ENCODE measurements around the gene CA5A. TPM values are rescaled to one million over a fixed set of nuclear protein-coding genes. Genes with fewer than 3 reads are reported as not detected.

The CA5A gene
- total RNA-seq, 3 donors from 2014 or later, result not detected

- DNase-seq (ENCODE audit: low spot score in 2 of 2), result no peak
- intact Hi-C loops (cut with DNase I; ENCODE audit: low total_unique reads), result no loop called here
These were observed 43.0 kb upstream of the CA5A start for GRCh38 chr16:87979352-87979751.

GRCh38 chr16:87978127-87978526 is 41.8 kb upstream of the CA5A start:
- Histone ChIP-seq H3K9me3 (no peaks in the 10 kb centered on the region), H3K4me1 (no peaks in the 10 kb centered on the region), H3K27me3 (no peaks in the 10 kb centered on the region), H3K36me3 (no peaks in the 10 kb centered on the region), H3K27ac (no peak overlapping the region), H3K4me3 (no peak overlapping the region)
- DNase-seq (ENCODE audit: low spot score in 2 of 2), result no peak
- no peak for TF ChIP-seq POLR2A (IDR thresholded peaks at IDR 0.05)
- no peak for TF ChIP-seq CTCF (IDR thresholded peaks at IDR 0.05)
- no peak for TF ChIP-seq POLR2AphosphoS5 (IDR thresholded peaks at IDR 0.05)
- intact Hi-C loops (cut with DNase I; ENCODE audit: low total_unique reads), result no loop called here

More at GRCh38 chr16:87979352-87979751, 43.0 kb upstream of the CA5A start:
- Histone ChIP-seq H3K4me1 (no peaks in the 10 kb centered on the region), H3K27ac (no peak overlapping the region), H3K4me3 (no peak overlapping the region), H3K36me3 (no peaks in the 10 kb centered on the region), H3K27me3 (no peaks in the 10 kb centered on the region), H3K9me3 (no peaks in the 10 kb centered on the region)
- TF ChIP-seq POLR2A (IDR thresholded peaks at IDR 0.05), result no peak
- TF ChIP-seq POLR2AphosphoS5 (IDR thresholded peaks at IDR 0.05), result no peak
- no peak for TF ChIP-seq CTCF (IDR thresholded peaks at IDR 0.05)

GRCh38 chr16:87976665-87977064 is 40.3 kb upstream of the CA5A start:
- TF ChIP-seq CTCF (IDR thresholded peaks at IDR 0.05) (no peak), POLR2A (IDR thresholded peaks at IDR 0.05) (no peak), POLR2AphosphoS5 (IDR thresholded peaks at IDR 0.05) (no peak)
- Histone ChIP-seq H3K27me3 (no peaks in the 10 kb centered on the region), H3K4me3 (no peak overlapping the region), H3K4me1 (no peaks in the 10 kb centered on the region), H3K36me3 (no peaks in the 10 kb centered on the region), H3K9me3 (peaks cover 10 to 14% of the 10 kb centered on the region in 2 donors), H3K27ac (no peak overlapping the region)
- DNase-seq (ENCODE audit: low spot score in 2 of 2), result no peak
- intact Hi-C loops (cut with DNase I; ENCODE audit: low total_unique reads), result no loop called here

- TF ChIP-seq POLR2A (IDR thresholded peaks at IDR 0.05) (no peak), CTCF (IDR thresholded peaks at IDR 0.05) (no peak), POLR2AphosphoS5 (IDR thresholded peaks at IDR 0.05) (no peak)
- no peaks in the 10 kb centered on the region for H3K27me3 ChIP-seq
- no peaks in the 10 kb centered on the region for H3K36me3 ChIP-seq
- no peaks in the 10 kb centered on the region for H3K4me1 ChIP-seq
- peaks cover 13 to 17% of the 10 kb centered on the region in 2 donors for H3K9me3 ChIP-seq
- no peak overlapping the region for H3K27ac ChIP-seq
- no peak overlapping the region for H3K4me3 ChIP-seq
- no peak for DNase-seq (ENCODE audit: low spot score in 2 of 2)
- intact Hi-C loops (cut with DNase I; ENCODE audit: low total_unique reads), result no loop called here
These were observed 37.8 kb upstream of the CA5A start for GRCh38 chr16:87974178-87974577.

GRCh38 chr16:87973717-87974116 is 37.4 kb upstream of the CA5A start:
- intact Hi-C loops (cut with DNase I; ENCODE audit: low total_unique reads), result no loop called here
- H3K4me1 ChIP-seq, result no peaks in the 10 kb centered on the region
- no peak for TF ChIP-seq CTCF (IDR thresholded peaks at IDR 0.05)
- no peak for TF ChIP-seq POLR2A (IDR thresholded peaks at IDR 0.05)
- no peak for TF ChIP-seq POLR2AphosphoS5 (IDR thresholded peaks at IDR 0.05)
- peaks cover 13 to 17% of the 10 kb centered on the region in 2 donors for H3K9me3 ChIP-seq
- no peaks in the 10 kb centered on the region for H3K36me3 ChIP-seq
- no peak for DNase-seq (ENCODE audit: low spot score in 2 of 2)
- H3K4me3 ChIP-seq, result no peak overlapping the region
- no peaks in the 10 kb centered on the region for H3K27me3 ChIP-seq
- no peak overlapping the region for H3K27ac ChIP-seq
